Fibroblast of lung (primary cell): ENCODE measurements around the gene DRAXIN. TPM values are rescaled to one million over a fixed set of nuclear protein-coding genes. Genes with fewer than 3 reads are reported as not detected.

Source experiments
- DNase-seq, 2 donors: peaks; one replicate each; pipeline versions ENCODE4 v3.0.0 to v3.0.0-alpha.2; 2010; ENCODE audit warnings: low read depth in 2 of 2
- H2AFZ ChIP-seq: 2 replicates; pipeline ENCODE4 v1.5.1; 2012; ENCODE audit warnings: low read length, control low read depth, inconsistent platforms
- H3K27ac ChIP-seq: 2 replicates; pipeline ENCODE4 v1.5.1; 2011; ENCODE audit warnings: low read length, control low read depth; ENCODE audit not compliant: insufficient read depth
- H3K27me3 ChIP-seq: 2 replicates; pipeline ENCODE4 v1.5.1; 2011; ENCODE audit warnings: mild to moderate bottlenecking, low read length; ENCODE audit not compliant: control insufficient read depth, insufficient read depth
- H3K36me3 ChIP-seq: 2 replicates; pipeline ENCODE4 v1.5.1; 2011; ENCODE audit warnings: low read length; ENCODE audit not compliant: control insufficient read depth, insufficient read depth
- H3K4me1 ChIP-seq: 2 replicates; pipeline ENCODE4 v1.5.1; 2011; ENCODE audit warnings: low read length; ENCODE audit not compliant: control insufficient read depth, insufficient read depth; ENCODE audit errors: extremely low read depth
- H3K4me2 ChIP-seq: 2 replicates; pipeline ENCODE4 v1.5.1; 2011; ENCODE audit warnings: low read length, control low read depth; ENCODE audit not compliant: insufficient read depth; ENCODE audit errors: extremely low read depth
- H3K4me3 ChIP-seq, 4 experiments: fragments of 200-600 bp in 1 of 4; sonication (generic) in 1 of 4; replicated peaks in 1 of 4; 2 replicates each; pipeline ENCODE4 v1.5.1; 2011 to 2016; ENCODE audit warnings: low read length in 4 of 4, low read depth in 3 of 4, mild to moderate bottlenecking in 3 of 4, control low read depth in 2 of 4, inconsistent platforms in 1 of 4, mixed read lengths in 1 of 4; ENCODE audit not compliant: insufficient read depth in 1 of 4; ENCODE audit errors: control extremely low read depth in 1 of 4
- H3K79me2 ChIP-seq: 2 replicates; pipeline ENCODE4 v1.5.1; 2012; ENCODE audit warnings: mild to moderate bottlenecking, low read length, inconsistent platforms; ENCODE audit not compliant: control insufficient read depth, insufficient read depth
- H3K9ac ChIP-seq: 2 replicates; pipeline ENCODE4 v1.5.1; 2011; ENCODE audit warnings: mild to moderate bottlenecking, low read length, control low read depth; ENCODE audit not compliant: insufficient read depth
- H3K9me3 ChIP-seq: 2 replicates; pipeline ENCODE4 v1.5.1; 2012; ENCODE audit warnings: low read depth, low read length; ENCODE audit not compliant: control insufficient read depth, insufficient read depth
- H4K20me1 ChIP-seq: 2 replicates; pipeline ENCODE4 v1.5.1; 2011; ENCODE audit warnings: low read length; ENCODE audit not compliant: control insufficient read depth, insufficient read depth; ENCODE audit errors: extremely low read depth
- CTCF ChIP-seq, 2 donors: IDR thresholded peaks in 1 of 2; conservative IDR thresholded peaks in 1 of 2; 1 replicate in 1 of 2; 2 replicates in 1 of 2; pipeline ENCODE4 v1.5.1; 2011 to 2012; ENCODE audit warnings: low read length in 2 of 2, control low read depth in 1 of 2, inconsistent platforms in 1 of 2, low read depth in 1 of 2, mild to moderate bottlenecking in 1 of 2
- EZH2 ChIP-seq: IDR thresholded peaks from 2 replicates; pipeline ENCODE4 v1.5.1; 2012; ENCODE audit warnings: low read length, control low read depth, mild to moderate bottlenecking; ENCODE audit errors: missing control alignments
- polyA plus RNA-seq, 2 donors: library from polyadenylated mRNA; depleted of rRNA in 1 of 2; stranded (reverse) in 1 of 2; unstranded in 1 of 2; fragments of >200 nt; gene quantifications; 2 replicates each; pipeline ENCODE4 v1.2.1, GENCODE V29; 2011 to 2012; ENCODE audit warnings: missing spikeins in 1 of 2
- total RNA-seq: library from RNA; depleted of rRNA; stranded (reverse); fragments of >200 nt; gene quantifications from 2 replicates; pipeline ENCODE4 v1.2.1, GENCODE V29; 2014

Gene DRAXIN
- total and polyA plus RNA-seq, 2 donors (not counting 1 experiment from before 2014, with no cell fraction given) = 0.03 to 0.50 TPM

GRCh38 chr1:11774753-11775152, 83.2 kb downstream of the DRAXIN start:
- no peak overlapping the region for H3K4me2 ChIP-seq
- no peak for DNase-seq
- no peak overlapping the region for H2AFZ ChIP-seq
- no peak overlapping the region for H3K9ac ChIP-seq
- no peaks in the 10 kb centered on the region for H3K79me2 ChIP-seq
- H3K9me3 ChIP-seq = no peaks in the 10 kb centered on the region
- H3K36me3 ChIP-seq = no peaks in the 10 kb centered on the region
- H3K4me3 ChIP-seq = no peak overlapping the region
- H3K27me3 ChIP-seq = no peaks in the 10 kb centered on the region
- H3K27ac ChIP-seq = no peak overlapping the region
- no peaks in the 10 kb centered on the region for H4K20me1 ChIP-seq
- no peak for TF ChIP-seq CTCF (conservative IDR thresholded peaks at IDR 0.05 in 1 of 2, IDR thresholded peaks at IDR 0.05 in 1 of 2; ENCODE audit: low read depth in 1 of 2, low read length in 2 of 2)
- TF ChIP-seq EZH2 = no peak
- H3K4me1 ChIP-seq = no peaks in the 10 kb centered on the region

Other genes with a start within 250 kb of the DRAXIN start
- gene DISP3, start 212.6 kb upstream of the DRAXIN start, total RNA-seq = under 0.01 TPM in 1 of 2 replicates, not detected in the other
- 0.02 TPM in 1 of 2 replicates, not detected in the other for gene DISP3, start 212.6 kb upstream of the DRAXIN start, polyA plus RNA-seq
- gene FBXO2, start 37.3 kb upstream of the DRAXIN start, total RNA-seq = 2.3 and 2.6 TPM in 2 replicates
- 0.81 and 0.87 TPM in 2 replicates for gene FBXO2, start 37.3 kb upstream of the DRAXIN start, polyA plus RNA-seq
- gene FBXO44, start 36.8 kb upstream of the DRAXIN start, total RNA-seq = 17.8 and 19.5 TPM in 2 replicates
- 7.9 and 8.1 TPM in 2 replicates for gene FBXO44, start 36.8 kb upstream of the DRAXIN start, polyA plus RNA-seq
- gene FBXO6, start 27.5 kb upstream of the DRAXIN start, total RNA-seq = 7.4 and 11.4 TPM in 2 replicates
- 7.3 and 8.0 TPM in 2 replicates for gene FBXO6, start 27.5 kb upstream of the DRAXIN start, polyA plus RNA-seq
- 43.4 and 48.9 TPM in 2 replicates for gene MAD2L2, start 10.6 kb upstream of the DRAXIN start, total RNA-seq
- 35.0 and 59.3 TPM in 2 replicates for gene MAD2L2, start 10.6 kb upstream of the DRAXIN start, polyA plus RNA-seq
- gene AGTRAP, start 44.4 kb downstream of the DRAXIN start, total RNA-seq = 47.3 and 58.8 TPM in 2 replicates
- 21.0 and 25.5 TPM in 2 replicates for gene AGTRAP, start 44.4 kb downstream of the DRAXIN start, polyA plus RNA-seq
- gene C1orf167, start 70.5 kb downstream of the DRAXIN start, total RNA-seq = 0.99 and 1.3 TPM in 2 replicates
- 0.28 and 0.39 TPM in 2 replicates for gene C1orf167, start 70.5 kb downstream of the DRAXIN start, polyA plus RNA-seq
- gene MTHFR, start 114.3 kb downstream of the DRAXIN start, total RNA-seq = 56.5 and 87.4 TPM in 2 replicates
- gene MTHFR, start 114.3 kb downstream of the DRAXIN start, polyA plus RNA-seq = 13.3 and 16.3 TPM in 2 replicates
- gene CLCN6, start 114.5 kb downstream of the DRAXIN start, total RNA-seq = 10.3 and 19.3 TPM in 2 replicates
- 13.8 and 15.3 TPM in 2 replicates for gene CLCN6, start 114.5 kb downstream of the DRAXIN start, polyA plus RNA-seq
- not detected in 2 replicates for gene NPPA, start 156.1 kb downstream of the DRAXIN start, total RNA-seq
- gene NPPA, start 156.1 kb downstream of the DRAXIN start, polyA plus RNA-seq = not detected in 2 replicates
- gene NPPB, start 167.2 kb downstream of the DRAXIN start, total RNA-seq = not detected in 2 replicates
- gene NPPB, start 167.2 kb downstream of the DRAXIN start, polyA plus RNA-seq = not detected in 2 replicates
- gene KIAA2013, start 234.7 kb downstream of the DRAXIN start, total RNA-seq = 38.8 and 39.3 TPM in 2 replicates
- 31.7 and 35.3 TPM in 2 replicates for gene KIAA2013, start 234.7 kb downstream of the DRAXIN start, polyA plus RNA-seq
- gene PLOD1, start 243.0 kb downstream of the DRAXIN start, total RNA-seq = 137 and 210 TPM in 2 replicates
- 162 and 278 TPM in 2 replicates for gene PLOD1, start 243.0 kb downstream of the DRAXIN start, polyA plus RNA-seq